Measurements from ENCODE around the gene ARFRP1. TPM values are rescaled to one million over a fixed set of nuclear protein-coding genes. Genes with fewer than 3 reads are reported as not detected.

ARFRP1 gene
- total and polyA plus RNA-seq, 2 of the 13 experiments (the other 11 are each of a cell fraction or from before 2014, with no cell fraction given), result 32.0 to 51.1 TPM

DNA sequence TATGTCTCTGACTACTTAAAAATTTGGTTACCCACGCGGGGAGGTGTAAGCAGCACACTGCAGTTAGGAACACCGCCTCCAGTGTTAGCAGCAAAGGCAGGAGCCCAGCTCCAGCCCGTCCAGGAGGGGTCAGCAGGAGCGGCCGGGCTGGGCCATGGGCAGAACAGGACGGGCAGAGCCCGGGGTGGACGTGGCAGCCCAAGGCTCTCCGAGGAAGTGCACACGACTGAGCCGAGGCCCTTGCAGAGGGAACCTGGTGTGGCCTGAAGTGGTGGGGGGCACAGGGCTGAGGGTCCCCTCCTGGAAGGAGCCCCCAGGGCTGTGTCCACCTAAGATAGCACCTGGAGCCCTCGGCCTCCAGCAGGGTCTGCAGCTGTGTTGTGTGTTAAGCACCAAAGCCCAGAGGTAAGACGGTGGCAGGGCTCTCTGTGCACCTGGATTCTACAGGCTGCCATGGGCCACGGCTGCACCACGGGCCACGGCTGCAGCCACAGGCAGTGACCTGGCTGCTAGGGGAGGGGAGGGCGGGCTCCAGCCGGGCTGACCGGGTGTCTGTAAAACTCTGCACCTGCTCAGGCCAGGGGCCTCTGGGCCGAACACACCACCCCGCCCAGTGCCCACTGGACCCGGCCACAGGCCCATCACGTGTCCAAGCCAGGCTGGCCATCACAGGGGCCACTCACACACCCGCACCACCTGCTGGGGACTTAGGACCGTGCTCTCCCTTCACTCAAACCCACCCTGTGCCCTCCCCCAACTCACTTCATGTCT lies 38.4 kb upstream of the ARFRP1 start (continued):
- TF ChIP-seq, protein P1, sequence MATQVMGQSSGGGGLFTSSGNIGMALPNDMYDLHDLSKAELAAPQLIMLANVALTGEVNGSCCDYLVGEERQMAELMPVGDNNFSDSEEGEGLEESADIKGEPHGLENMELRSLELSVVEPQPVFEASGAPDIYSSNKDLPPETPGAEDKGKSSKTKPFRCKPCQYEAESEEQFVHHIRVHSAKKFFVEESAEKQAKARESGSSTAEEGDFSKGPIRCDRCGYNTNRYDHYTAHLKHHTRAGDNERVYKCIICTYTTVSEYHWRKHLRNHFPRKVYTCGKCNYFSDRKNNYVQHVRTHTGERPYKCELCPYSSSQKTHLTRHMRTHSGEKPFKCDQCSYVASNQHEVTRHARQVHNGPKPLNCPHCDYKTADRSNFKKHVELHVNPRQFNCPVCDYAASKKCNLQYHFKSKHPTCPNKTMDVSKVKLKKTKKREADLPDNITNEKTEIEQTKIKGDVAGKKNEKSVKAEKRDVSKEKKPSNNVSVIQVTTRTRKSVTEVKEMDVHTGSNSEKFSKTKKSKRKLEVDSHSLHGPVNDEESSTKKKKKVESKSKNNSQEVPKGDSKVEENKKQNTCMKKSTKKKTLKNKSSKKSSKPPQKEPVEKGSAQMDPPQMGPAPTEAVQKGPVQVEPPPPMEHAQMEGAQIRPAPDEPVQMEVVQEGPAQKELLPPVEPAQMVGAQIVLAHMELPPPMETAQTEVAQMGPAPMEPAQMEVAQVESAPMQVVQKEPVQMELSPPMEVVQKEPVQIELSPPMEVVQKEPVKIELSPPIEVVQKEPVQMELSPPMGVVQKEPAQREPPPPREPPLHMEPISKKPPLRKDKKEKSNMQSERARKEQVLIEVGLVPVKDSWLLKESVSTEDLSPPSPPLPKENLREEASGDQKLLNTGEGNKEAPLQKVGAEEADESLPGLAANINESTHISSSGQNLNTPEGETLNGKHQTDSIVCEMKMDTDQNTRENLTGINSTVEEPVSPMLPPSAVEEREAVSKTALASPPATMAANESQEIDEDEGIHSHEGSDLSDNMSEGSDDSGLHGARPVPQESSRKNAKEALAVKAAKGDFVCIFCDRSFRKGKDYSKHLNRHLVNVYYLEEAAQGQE (IDR thresholded peaks at IDR 0.05; ENCODE audit: borderline replicate concordance in 1 of 2, low read depth in 1 of 2, low read length in 2 of 2), result no peak
- TF ChIP-seq, protein P2, sequence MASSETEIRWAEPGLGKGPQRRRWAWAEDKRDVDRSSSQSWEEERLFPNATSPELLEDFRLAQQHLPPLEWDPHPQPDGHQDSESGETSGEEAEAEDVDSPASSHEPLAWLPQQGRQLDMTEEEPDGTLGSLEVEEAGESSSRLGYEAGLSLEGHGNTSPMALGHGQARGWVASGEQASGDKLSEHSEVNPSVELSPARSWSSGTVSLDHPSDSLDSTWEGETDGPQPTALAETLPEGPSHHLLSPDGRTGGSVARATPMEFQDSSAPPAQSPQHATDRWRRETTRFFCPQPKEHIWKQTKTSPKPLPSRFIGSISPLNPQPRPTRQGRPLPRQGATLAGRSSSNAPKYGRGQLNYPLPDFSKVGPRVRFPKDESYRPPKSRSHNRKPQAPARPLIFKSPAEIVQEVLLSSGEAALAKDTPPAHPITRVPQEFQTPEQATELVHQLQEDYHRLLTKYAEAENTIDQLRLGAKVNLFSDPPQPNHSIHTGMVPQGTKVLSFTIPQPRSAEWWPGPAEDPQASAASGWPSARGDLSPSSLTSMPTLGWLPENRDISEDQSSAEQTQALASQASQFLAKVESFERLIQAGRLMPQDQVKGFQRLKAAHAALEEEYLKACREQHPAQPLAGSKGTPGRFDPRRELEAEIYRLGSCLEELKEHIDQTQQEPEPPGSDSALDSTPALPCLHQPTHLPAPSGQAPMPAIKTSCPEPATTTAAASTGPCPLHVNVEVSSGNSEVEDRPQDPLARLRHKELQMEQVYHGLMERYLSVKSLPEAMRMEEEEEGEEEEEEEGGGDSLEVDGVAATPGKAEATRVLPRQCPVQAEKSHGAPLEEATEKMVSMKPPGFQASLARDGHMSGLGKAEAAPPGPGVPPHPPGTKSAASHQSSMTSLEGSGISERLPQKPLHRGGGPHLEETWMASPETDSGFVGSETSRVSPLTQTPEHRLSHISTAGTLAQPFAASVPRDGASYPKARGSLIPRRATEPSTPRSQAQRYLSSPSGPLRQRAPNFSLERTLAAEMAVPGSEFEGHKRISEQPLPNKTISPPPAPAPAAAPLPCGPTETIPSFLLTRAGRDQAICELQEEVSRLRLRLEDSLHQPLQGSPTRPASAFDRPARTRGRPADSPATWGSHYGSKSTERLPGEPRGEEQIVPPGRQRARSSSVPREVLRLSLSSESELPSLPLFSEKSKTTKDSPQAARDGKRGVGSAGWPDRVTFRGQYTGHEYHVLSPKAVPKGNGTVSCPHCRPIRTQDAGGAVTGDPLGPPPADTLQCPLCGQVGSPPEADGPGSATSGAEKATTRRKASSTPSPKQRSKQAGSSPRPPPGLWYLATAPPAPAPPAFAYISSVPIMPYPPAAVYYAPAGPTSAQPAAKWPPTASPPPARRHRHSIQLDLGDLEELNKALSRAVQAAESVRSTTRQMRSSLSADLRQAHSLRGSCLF (CRISPR knock-in tag; IDR thresholded peaks at IDR 0.05; ENCODE audit: borderline replicate concordance), result no peak
- TF ChIP-seq ZNF235 (CRISPR knock-in tag; IDR thresholded peaks at IDR 0.05; ENCODE audit: borderline replicate concordance) (peak; percentile 8; the same call in 1 of the 2 replicates), CBX1 (IDR thresholded peaks at IDR 0.05; ENCODE audit: low read depth) (no peak), HHEX (CRISPR knock-in tag; IDR thresholded peaks at IDR 0.05) (no peak), RELA (CRISPR knock-in tag; IDR thresholded peaks at IDR 0.05) (no peak), ZNF329 (CRISPR knock-in tag; IDR thresholded peaks at IDR 0.05; ENCODE audit: low read depth) (no peak), SRSF4 (IDR thresholded peaks at IDR 0.05; ENCODE audit: low read depth, low read length, poor library complexity, severe bottlenecking) (no peak), ZEB1 (IDR thresholded peaks at IDR 0.05; ENCODE audit: insufficient replicate concordance, low read depth) (no peak), ZNF562 (CRISPR knock-in tag; IDR thresholded peaks at IDR 0.05; ENCODE audit: borderline replicate concordance) (no peak), RCOR2 (CRISPR knock-in tag; IDR thresholded peaks at IDR 0.05) (no peak), ZNF773 (CRISPR knock-in tag; IDR thresholded peaks at IDR 0.05; ENCODE audit: borderline replicate concordance) (no peak), POLR2AphosphoS5 (IDR thresholded peaks at IDR 0.05; ENCODE audit: low read depth, low read length) (peak; percentile 36; the same call in 1 of the 2 replicates), AGO1 (IDR thresholded peaks at IDR 0.05; ENCODE audit: low read depth, low read length, poor library complexity, severe bottlenecking) (peak; percentile 94)
- TF ChIP-seq, protein P3, sequence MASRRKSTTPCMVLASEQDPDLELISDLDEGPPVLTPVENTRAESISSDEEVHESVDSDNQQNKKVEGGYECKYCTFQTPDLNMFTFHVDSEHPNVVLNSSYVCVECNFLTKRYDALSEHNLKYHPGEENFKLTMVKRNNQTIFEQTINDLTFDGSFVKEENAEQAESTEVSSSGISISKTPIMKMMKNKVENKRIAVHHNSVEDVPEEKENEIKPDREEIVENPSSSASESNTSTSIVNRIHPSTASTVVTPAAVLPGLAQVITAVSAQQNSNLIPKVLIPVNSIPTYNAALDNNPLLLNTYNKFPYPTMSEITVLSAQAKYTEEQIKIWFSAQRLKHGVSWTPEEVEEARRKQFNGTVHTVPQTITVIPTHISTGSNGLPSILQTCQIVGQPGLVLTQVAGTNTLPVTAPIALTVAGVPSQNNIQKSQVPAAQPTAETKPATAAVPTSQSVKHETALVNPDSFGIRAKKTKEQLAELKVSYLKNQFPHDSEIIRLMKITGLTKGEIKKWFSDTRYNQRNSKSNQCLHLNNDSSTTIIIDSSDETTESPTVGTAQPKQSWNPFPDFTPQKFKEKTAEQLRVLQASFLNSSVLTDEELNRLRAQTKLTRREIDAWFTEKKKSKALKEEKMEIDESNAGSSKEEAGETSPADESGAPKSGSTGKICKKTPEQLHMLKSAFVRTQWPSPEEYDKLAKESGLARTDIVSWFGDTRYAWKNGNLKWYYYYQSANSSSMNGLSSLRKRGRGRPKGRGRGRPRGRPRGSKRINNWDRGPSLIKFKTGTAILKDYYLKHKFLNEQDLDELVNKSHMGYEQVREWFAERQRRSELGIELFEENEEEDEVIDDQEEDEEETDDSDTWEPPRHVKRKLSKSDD (CRISPR knock-in tag; IDR thresholded peaks at IDR 0.05; ENCODE audit: low read depth), result no peak
- TF ChIP-seq, protein P4, sequence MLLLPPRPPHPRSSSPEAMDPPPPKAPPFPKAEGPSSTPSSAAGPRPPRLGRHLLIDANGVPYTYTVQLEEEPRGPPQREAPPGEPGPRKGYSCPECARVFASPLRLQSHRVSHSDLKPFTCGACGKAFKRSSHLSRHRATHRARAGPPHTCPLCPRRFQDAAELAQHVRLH (CRISPR knock-in tag; IDR thresholded peaks at IDR 0.05; ENCODE audit: borderline replicate concordance, low read depth), result no peak
